AG08395 (cell line): ENCODE data around the gene APOBEC3H.
"Not testable (repeated sequence)": the region's sequence is repeated elsewhere in the genome, so short reads cannot be mapped to it uniquely, and the experiment has no call there.

Experiments
- DNase-seq: peaks from one replicate; pipeline ENCODE4 v3.0.0; 2012; ENCODE audit warnings: mixed read lengths, low spot score

APOBEC3H gene

GRCh38 chr22:39097098-39098020 lies at the start of gene APOBEC3H:
Gene APOBEC3H (plus strand): TSS chr22:39097244. CDS start chr22:39100279, 3,035 bp downstream.
- no peak for DNase-seq

GRCh38 chr22:39049486-39049885 lies 47.6 kb upstream of the APOBEC3H start:
- not testable (repeated sequence) for DNase-seq

- DNase-seq, result not testable (repeated sequence)
These were observed 45.1 kb upstream of the APOBEC3H start for GRCh38 chr22:39051844-39052495.

- no peak for DNase-seq
These were observed 41.4 kb upstream of the APOBEC3H start for GRCh38 chr22:39055658-39056057.

- DNase-seq, result not testable (repeated sequence)
These were observed 35.8 kb upstream of the APOBEC3H start for GRCh38 chr22:39061290-39061689.

GRCh38 chr22:39061951-39062350 lies 35.1 kb upstream of the APOBEC3H start:
- not testable (repeated sequence) for DNase-seq

- not testable (repeated sequence) for DNase-seq
These were observed 33.1 kb upstream of the APOBEC3H start for GRCh38 chr22:39063904-39064303.

GRCh38 chr22:39066442-39067276 lies 30.4 kb upstream of the APOBEC3H start:
- DNase-seq, result not testable (repeated sequence)

- DNase-seq, result no peak
These were observed 28.8 kb upstream of the APOBEC3H start for GRCh38 chr22:39068033-39068785.

- no peak for DNase-seq
These were observed 26.9 kb upstream of the APOBEC3H start for GRCh38 chr22:39070186-39070585.

- not testable (repeated sequence) for DNase-seq
These were observed 24.5 kb upstream of the APOBEC3H start for GRCh38 chr22:39072581-39072981.

- no peak for DNase-seq
These were observed 23.1 kb upstream of the APOBEC3H start for GRCh38 chr22:39073981-39074380.

GRCh38 chr22:39076155-39077025 lies 20.7 kb upstream of the APOBEC3H start:
- DNase-seq, result not testable (repeated sequence)

- not testable (repeated sequence) for DNase-seq
These were observed 19.8 kb upstream of the APOBEC3H start, which contains the start of gene APOBEC3G for GRCh38 chr22:39077026-39077840. Gene APOBEC3G (plus strand): TSS chr22:39077275. CDS start chr22:39077362, 87 bp downstream.

- DNase-seq, result not testable (repeated sequence)
These were observed 19.1 kb upstream of the APOBEC3H start for GRCh38 chr22:39077912-39078311.

GRCh38 chr22:39078329-39078728 lies 18.7 kb upstream of the APOBEC3H start:
- no peak for DNase-seq

GRCh38 chr22:39079054-39079637 lies 17.9 kb upstream of the APOBEC3H start:
- not testable (repeated sequence) for DNase-seq

GRCh38 chr22:39080052-39080762 lies 16.8 kb upstream of the APOBEC3H start:
- no peak for DNase-seq
